HG03175 (cell line): ENCODE measurements around the gene GPR85.
"Not testable (repeated sequence)": the region's sequence is repeated elsewhere in the genome, so short reads cannot be mapped to it uniquely, and the experiment has no call there.

ENCODE experiments used
- ATAC-seq: cut with Tn5 transposase; IDR thresholded peaks from one replicate; pipeline ENCODE4 v1.9.1; 2021; ENCODE audit warnings: mild to moderate bottlenecking, moderate library complexity; ENCODE audit not compliant: unreplicated experiment

The GPR85 gene

GRCh38 chr7:113086431-113086888 lies at the start of gene GPR85:
Gene GPR85, minus strand, starts transcription at chr7:113086827. Its CDS starts 2,106 bp downstream, at chr7:113084721.
- peak; percentile 77 for ATAC-seq

GRCh38 chr7:113134025-113134424 lies 47.4 kb upstream of the GPR85 start:
- ATAC-seq, result no peak

- ATAC-seq, result no peak
Measured at GRCh38 chr7:113131367-113131766, 44.7 kb upstream of the GPR85 start.

- no peak for ATAC-seq
Measured at GRCh38 chr7:113128031-113128430, 41.4 kb upstream of the GPR85 start.

- no peak for ATAC-seq
Measured at GRCh38 chr7:113125728-113126127, 39.1 kb upstream of the GPR85 start.

- ATAC-seq, result no peak
Measured at GRCh38 chr7:113122744-113123143, 36.1 kb upstream of the GPR85 start.

- ATAC-seq, result no peak
Measured at GRCh38 chr7:113120647-113121046, 34.0 kb upstream of the GPR85 start.

GRCh38 chr7:113119429-113119828 lies 32.8 kb upstream of the GPR85 start:
- ATAC-seq, result no peak

- peak; percentile 99 for ATAC-seq
Measured at GRCh38 chr7:113118074-113118959, 31.7 kb upstream of the GPR85 start, which contains the start of gene SMIM30. Gene SMIM30, minus strand, starts transcription at chr7:113118554. Its CDS starts 976 bp downstream, at chr7:113117578.

- not testable (repeated sequence) for ATAC-seq
Measured at GRCh38 chr7:113117374-113117774, 30.7 kb upstream of the GPR85 start.

- ATAC-seq, result no peak
Measured at GRCh38 chr7:113113912-113114311, 27.3 kb upstream of the GPR85 start.

- no peak for ATAC-seq
Measured at GRCh38 chr7:113109718-113110117, 23.1 kb upstream of the GPR85 start.

- ATAC-seq, result no peak
Measured at GRCh38 chr7:113100121-113100603, 13.5 kb upstream of the GPR85 start.

GRCh38 chr7:113099284-113099919 lies 12.8 kb upstream of the GPR85 start:
- no peak for ATAC-seq

- ATAC-seq, result peak; percentile 70
Measured at GRCh38 chr7:113094517-113095249, 8.1 kb upstream of the GPR85 start.

- no peak for ATAC-seq
Measured at GRCh38 chr7:113093561-113093960, 6.9 kb upstream of the GPR85 start.

- ATAC-seq, result no peak
Measured at GRCh38 chr7:113092762-113093161, 6.1 kb upstream of the GPR85 start.

- no peak for ATAC-seq
Measured at GRCh38 chr7:113087071-113087998, 708 bp upstream of the GPR85 start.

GRCh38 chr7:113085781-113086390 lies 741 bp downstream of the GPR85 start:
- peak; percentile 24 for ATAC-seq
